ENCODE measurements around the gene ITPK1. TPM values are rescaled to one million over a fixed set of nuclear protein-coding genes. Genes with fewer than 3 reads are reported as not detected.
A peak's percentile ranks its signal among the peaks of the same experiment; 100 is the strongest.

Gene ITPK1
- total RNA-seq, 1 donor from 2014 or later = 43.0 TPM

- ATAC-seq (ENCODE audit: low read depth) (peak; percentile 40), DNase-seq (no peak)
- TF ChIP-seq, protein P1, sequence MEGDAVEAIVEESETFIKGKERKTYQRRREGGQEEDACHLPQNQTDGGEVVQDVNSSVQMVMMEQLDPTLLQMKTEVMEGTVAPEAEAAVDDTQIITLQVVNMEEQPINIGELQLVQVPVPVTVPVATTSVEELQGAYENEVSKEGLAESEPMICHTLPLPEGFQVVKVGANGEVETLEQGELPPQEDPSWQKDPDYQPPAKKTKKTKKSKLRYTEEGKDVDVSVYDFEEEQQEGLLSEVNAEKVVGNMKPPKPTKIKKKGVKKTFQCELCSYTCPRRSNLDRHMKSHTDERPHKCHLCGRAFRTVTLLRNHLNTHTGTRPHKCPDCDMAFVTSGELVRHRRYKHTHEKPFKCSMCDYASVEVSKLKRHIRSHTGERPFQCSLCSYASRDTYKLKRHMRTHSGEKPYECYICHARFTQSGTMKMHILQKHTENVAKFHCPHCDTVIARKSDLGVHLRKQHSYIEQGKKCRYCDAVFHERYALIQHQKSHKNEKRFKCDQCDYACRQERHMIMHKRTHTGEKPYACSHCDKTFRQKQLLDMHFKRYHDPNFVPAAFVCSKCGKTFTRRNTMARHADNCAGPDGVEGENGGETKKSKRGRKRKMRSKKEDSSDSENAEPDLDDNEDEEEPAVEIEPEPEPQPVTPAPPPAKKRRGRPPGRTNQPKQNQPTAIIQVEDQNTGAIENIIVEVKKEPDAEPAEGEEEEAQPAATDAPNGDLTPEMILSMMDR (IDR thresholded peaks at IDR 0.05) = no peak
- peak overlapping the region; percentile 35 for H3K27ac Mint-ChIP-seq
- H3K27me3 Mint-ChIP-seq = no peaks in the 10 kb centered on the region
- no peaks in the 10 kb centered on the region for H3K9me3 Mint-ChIP-seq
- intact Hi-C loops (cut with micrococcal nuclease) = no loop called here
- POLR2A ChIA-PET = no interaction called here
- peaks cover 43% of the 10 kb centered on the region for H3K4me1 Mint-ChIP-seq
- peak overlapping the region; percentile 35 for H3K4me3 Mint-ChIP-seq
- CTCF ChIA-PET = no interaction called here
- peaks cover 9% of the 10 kb centered on the region for H3K36me3 Mint-ChIP-seq (ENCODE audit: low read depth)
Measured at GRCh38 chr14:93028724-93029076, 87.0 kb downstream of the ITPK1 start.

DNA sequence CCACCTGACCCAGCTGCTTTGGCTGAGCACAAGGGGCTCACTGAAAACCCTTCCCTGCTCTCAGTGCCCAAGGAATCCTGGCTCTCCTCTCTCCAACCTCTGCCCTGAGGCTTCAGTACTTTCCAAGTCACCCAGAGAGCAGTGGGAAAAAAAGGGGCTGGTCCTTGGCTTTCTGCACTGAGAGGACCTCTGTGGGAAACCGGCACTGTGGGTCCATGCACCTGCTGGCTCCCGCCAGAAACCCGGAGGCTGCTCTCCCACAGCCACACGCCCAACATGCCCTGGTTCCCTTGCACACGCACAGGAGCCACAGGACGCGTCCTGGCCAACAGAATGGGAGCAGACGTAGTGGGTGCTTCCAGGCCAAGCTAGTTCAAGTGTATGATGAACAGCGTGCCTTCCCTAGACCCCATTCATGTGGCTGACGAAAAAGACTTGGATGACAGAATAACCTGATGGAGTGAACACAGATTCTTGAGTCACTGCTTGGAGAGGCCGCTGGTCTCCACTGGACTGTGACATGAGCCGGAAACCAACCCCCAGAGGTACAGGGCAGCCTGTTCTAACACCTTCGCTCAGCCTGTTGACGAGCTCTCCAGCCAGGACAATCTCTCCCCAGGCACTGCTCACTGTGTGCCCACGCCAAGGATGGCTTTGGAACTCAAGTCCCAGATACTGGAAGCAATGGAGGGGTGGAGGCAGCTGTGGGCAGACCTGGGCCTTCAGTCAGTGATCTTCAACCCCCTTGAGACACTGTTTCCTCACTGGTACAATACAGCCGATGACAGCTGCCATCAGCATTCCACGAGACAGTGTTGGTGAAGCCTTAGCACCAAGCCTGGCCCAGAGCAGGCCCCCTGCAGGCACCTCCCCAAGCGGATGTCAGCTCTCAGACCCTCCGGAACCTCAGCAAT lies 87.7 kb downstream of the ITPK1 start:
- intact Hi-C loops (cut with micrococcal nuclease) = no loop called here
- H3K36me3 Mint-ChIP-seq (ENCODE audit: low read depth) = peaks cover 10% of the 10 kb centered on the region
- POLR2A ChIA-PET = no interaction called here
- DNase-seq (no peak), ATAC-seq (ENCODE audit: low read depth) (peak; percentile 63)
- no peaks in the 10 kb centered on the region for H3K9me3 Mint-ChIP-seq
- peak overlapping the region; percentile 35 for H3K27ac Mint-ChIP-seq
- TF ChIP-seq, protein P1 (IDR thresholded peaks at IDR 0.05) = no peak
- CTCF ChIA-PET = no interaction called here
- no peaks in the 10 kb centered on the region for H3K27me3 Mint-ChIP-seq
- H3K4me3 Mint-ChIP-seq = no peak overlapping the region
- H3K4me1 Mint-ChIP-seq = peaks cover 37% of the 10 kb centered on the region

GRCh38 chr14:93026339-93026738 lies 89.4 kb downstream of the ITPK1 start:
- no peak overlapping the region for H3K27ac Mint-ChIP-seq
- no peaks in the 10 kb centered on the region for H3K27me3 Mint-ChIP-seq
- H3K36me3 Mint-ChIP-seq (ENCODE audit: low read depth) = peaks cover 10% of the 10 kb centered on the region
- TF ChIP-seq, protein P1 (IDR thresholded peaks at IDR 0.05) = no peak
- ChIA-PET CTCF (no interaction called here), POLR2A (no interaction called here)
- no peak for DNase-seq
- intact Hi-C loops (cut with micrococcal nuclease) = no loop called here
- no peak for ATAC-seq (ENCODE audit: low read depth)
- H3K4me1 Mint-ChIP-seq = peaks cover 23% of the 10 kb centered on the region
- no peak overlapping the region for H3K4me3 Mint-ChIP-seq
- H3K9me3 Mint-ChIP-seq = no peaks in the 10 kb centered on the region

- Mint-ChIP-seq H3K27ac (no peak overlapping the region), H3K9me3 (no peaks in the 10 kb centered on the region), H3K4me3 (no peak overlapping the region), H3K4me1 (peaks cover 18% of the 10 kb centered on the region), H3K27me3 (no peaks in the 10 kb centered on the region), H3K36me3 (ENCODE audit: low read depth) (peaks cover 6% of the 10 kb centered on the region)
- ChIA-PET CTCF (interaction anchor here (1.0 kb wide), 1 partner anchor 9 kb away, joined by 3 read pairs; no protein-coding TSS in a partner anchor), POLR2A (no interaction called here)
- TF ChIP-seq, protein P1 (IDR thresholded peaks at IDR 0.05) = no peak
- ATAC-seq (ENCODE audit: low read depth) (no peak), DNase-seq (no peak)
- intact Hi-C loops (cut with micrococcal nuclease) = no loop called here
Measured at GRCh38 chr14:93025055-93025454, 90.7 kb downstream of the ITPK1 start.

GRCh38 chr14:93024493-93024892 lies 91.2 kb downstream of the ITPK1 start:
- intact Hi-C loops (cut with micrococcal nuclease) = no loop called here
- peaks cover 18% of the 10 kb centered on the region for H3K4me1 Mint-ChIP-seq

More at GRCh38 chr14:93024493-93024892, 91.2 kb downstream of the ITPK1 start:
- Mint-ChIP-seq H3K27me3 (no peaks in the 10 kb centered on the region), H3K9me3 (no peaks in the 10 kb centered on the region), H3K36me3 (ENCODE audit: low read depth) (peaks cover 6% of the 10 kb centered on the region), H3K4me3 (no peak overlapping the region), H3K27ac (no peak overlapping the region)
- CTCF ChIA-PET = no interaction called here
- no peak for ATAC-seq (ENCODE audit: low read depth)
- no peak for DNase-seq
- TF ChIP-seq, protein P1 (IDR thresholded peaks at IDR 0.05) = no peak
- POLR2A ChIA-PET = no interaction called here

Measured in activated B cell treated with CpG ODN at 0.5 μM for 24 hours (primary cell).